ENCODE data around the gene USF2. TPM values are rescaled to one million over a fixed set of nuclear protein-coding genes. Genes with fewer than 3 reads are reported as not detected.

The USF2 gene
- total and polyA plus RNA-seq, 2 of the 8 experiments (the other 6 are each of a cell fraction or from before 2014, with no cell fraction given), result 74.1 to 109 TPM

DNA sequence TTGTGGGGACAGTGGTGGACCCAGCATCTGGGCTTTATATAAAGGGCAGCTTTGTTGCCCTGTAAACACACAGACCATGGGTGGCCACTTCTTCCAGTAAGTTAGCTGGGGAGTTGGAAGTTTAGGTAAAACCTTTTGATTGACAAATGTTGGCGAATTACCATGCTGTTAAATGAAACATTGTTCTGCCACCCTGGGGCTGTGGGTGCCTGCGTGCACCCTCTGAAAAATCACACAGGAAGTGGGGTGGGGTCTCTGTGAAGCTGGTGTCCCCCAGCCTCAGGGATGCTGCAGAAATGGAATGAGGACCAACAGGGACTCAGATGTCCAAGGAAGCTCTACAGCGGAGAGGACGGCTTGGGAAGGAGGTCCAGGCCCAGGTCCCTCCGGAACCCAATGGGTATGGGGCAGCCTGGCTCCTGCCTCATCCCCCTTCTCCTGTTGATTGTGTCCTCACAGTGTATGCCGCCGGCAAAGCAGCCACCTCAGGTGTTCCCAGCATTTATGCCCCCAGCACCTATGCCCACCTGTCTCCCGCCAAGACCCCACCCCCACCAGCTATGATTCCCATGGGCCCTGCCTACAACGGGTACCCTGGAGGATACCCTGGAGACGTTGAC, 2.8 kb upstream of the USF2 start (continued):
- TF ChIP-seq ATF2 (IDR thresholded peaks at IDR 0.05; ENCODE audit: low read length), result no peak
- no peak for TF ChIP-seq TAF7 (optimal IDR thresholded peaks at IDR 0.05; ENCODE audit: borderline replicate concordance, low read depth, low read length)

All from H1 (cell line).